Esophagus squamous epithelium (tissue), 4 donors: ENCODE results near the gene ADAMTS9.

Experiments used
- CTCF ChIP-seq, 6 experiments: fragments of 450-650 bp in 4 of 6; fragments of 200-600 bp in 2 of 6; sonication (generic) in 2 of 6; IDR thresholded peaks; one replicate each; pipeline ENCODE4 v1.5.1; 2016 to 2019; ENCODE audit warnings: antibody characterized with exemption in 6 of 6, mild to moderate bottlenecking in 4 of 6, moderate library complexity in 4 of 6
- POLR2A ChIP-seq, 4 donors: fragments of 450-650 bp; IDR thresholded peaks; one replicate each; pipeline ENCODE4 v1.6.1; 2017; ENCODE audit warnings: antibody characterized with exemption in 4 of 4, mild to moderate bottlenecking in 4 of 4, moderate library complexity in 3 of 4

- no peak for TF ChIP-seq CTCF (IDR thresholded peaks at IDR 0.05)
- no peak for TF ChIP-seq POLR2A (IDR thresholded peaks at IDR 0.05)
Measured at GRCh38 chr3:64653101-64653500, 34.7 kb downstream of the ADAMTS9 start.
